Omental fat pad (tissue), 4 donors: Measurements from ENCODE around the gene NSMCE3. TPM values are rescaled to one million over a fixed set of nuclear protein-coding genes. Genes with fewer than 3 reads are reported as not detected.

Experiments used
- ATAC-seq: fragments of 150-250 bp; one replicate; pipeline ENCODE4 v1.9.1; 2016; ENCODE audit warnings: mild to moderate bottlenecking, moderate library complexity; ENCODE audit not compliant: low FRiP score
- DNase-seq: peaks from one replicate; pipeline ENCODE4 v3.0.0-alpha.2; 2019; ENCODE audit warnings: low spot score
- total RNA-seq, 4 donors: library from RNA; depleted of rRNA; stranded (reverse); fragments of >200 nt; gene quantifications; one replicate each; pipeline ENCODE4 v1.1.0, GENCODE V29; 2016
- TF ChIP-seq, protein P1 (sequence below), 3 donors: fragments of 450-650 bp; IDR thresholded peaks; one replicate each; pipeline ENCODE4 v1.5.1; 2016 to 2017; ENCODE audit warnings: antibody characterized with exemption in 3 of 3, mild to moderate bottlenecking in 3 of 3, moderate library complexity in 2 of 3

Gene NSMCE3
- total RNA-seq, 4 donors from 2014 or later = 5.5 to 7.3 (median 7.0) TPM

DNA sequence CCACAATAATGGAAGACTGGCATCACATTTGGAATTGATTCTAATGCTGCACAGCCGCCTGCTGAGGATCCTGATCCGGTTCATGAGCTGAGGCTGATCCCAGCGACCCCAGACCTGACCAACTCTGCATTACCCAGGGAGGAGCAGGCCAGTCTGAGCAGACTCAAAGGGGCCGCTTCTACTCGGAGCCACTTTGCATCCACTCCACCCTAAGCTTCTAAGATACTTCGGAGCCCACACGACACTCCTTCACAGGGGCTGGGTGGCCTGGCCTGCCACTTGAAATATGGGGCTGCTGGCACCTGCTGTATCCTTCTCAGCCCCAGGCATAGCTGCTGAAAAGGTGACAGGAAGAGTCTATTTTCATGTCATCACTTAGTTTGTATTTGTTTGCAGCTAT, 33.2 kb upstream of the NSMCE3 start:
- DNase-seq (no peak), ATAC-seq (no peak)
- TF ChIP-seq, protein P1, sequence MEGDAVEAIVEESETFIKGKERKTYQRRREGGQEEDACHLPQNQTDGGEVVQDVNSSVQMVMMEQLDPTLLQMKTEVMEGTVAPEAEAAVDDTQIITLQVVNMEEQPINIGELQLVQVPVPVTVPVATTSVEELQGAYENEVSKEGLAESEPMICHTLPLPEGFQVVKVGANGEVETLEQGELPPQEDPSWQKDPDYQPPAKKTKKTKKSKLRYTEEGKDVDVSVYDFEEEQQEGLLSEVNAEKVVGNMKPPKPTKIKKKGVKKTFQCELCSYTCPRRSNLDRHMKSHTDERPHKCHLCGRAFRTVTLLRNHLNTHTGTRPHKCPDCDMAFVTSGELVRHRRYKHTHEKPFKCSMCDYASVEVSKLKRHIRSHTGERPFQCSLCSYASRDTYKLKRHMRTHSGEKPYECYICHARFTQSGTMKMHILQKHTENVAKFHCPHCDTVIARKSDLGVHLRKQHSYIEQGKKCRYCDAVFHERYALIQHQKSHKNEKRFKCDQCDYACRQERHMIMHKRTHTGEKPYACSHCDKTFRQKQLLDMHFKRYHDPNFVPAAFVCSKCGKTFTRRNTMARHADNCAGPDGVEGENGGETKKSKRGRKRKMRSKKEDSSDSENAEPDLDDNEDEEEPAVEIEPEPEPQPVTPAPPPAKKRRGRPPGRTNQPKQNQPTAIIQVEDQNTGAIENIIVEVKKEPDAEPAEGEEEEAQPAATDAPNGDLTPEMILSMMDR (IDR thresholded peaks at IDR 0.05) = no peak

- TF ChIP-seq, protein P1 (IDR thresholded peaks at IDR 0.05) = no peak
- ATAC-seq = no peak
- no peak for DNase-seq
These were observed 30.2 kb upstream of the NSMCE3 start for GRCh38 chr15:29299784-29300183.

- DNase-seq (no peak), ATAC-seq (no peak)
- TF ChIP-seq, protein P1 (IDR thresholded peaks at IDR 0.05) = no peak
These were observed 29.7 kb upstream of the NSMCE3 start for GRCh38 chr15:29299331-29299730.

DNA sequence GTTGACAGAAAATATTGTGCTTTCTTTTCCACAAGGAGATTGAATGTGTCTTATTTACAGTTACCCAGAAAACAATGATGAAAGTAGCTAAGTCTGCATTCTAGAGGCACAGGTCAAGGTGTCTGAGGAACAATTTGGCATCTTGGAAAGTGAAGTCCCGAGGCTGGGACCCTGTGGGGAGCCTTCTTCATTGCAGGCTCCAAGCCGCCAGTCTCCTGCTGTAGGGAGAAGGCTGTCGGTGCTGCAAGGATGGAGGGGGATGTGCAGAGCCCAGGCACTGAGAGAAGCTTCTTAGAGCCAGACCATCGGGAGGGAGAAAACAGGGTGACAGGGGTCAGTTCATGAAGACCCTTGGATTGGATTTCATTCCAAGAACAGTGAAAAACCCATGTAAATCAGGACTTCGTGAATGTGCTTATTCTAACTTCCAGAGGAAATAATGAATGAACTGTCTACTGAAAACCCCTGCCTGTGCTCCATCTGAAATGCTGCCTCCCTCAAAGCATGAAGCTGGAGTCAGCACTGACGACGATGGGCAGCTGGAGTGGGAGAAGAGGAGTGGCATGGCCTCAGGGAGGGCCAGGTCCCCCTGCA, 25.2 kb upstream of the NSMCE3 start:
- ATAC-seq (no peak), DNase-seq (no peak)
- TF ChIP-seq, protein P1 (IDR thresholded peaks at IDR 0.05) = no peak

DNA sequence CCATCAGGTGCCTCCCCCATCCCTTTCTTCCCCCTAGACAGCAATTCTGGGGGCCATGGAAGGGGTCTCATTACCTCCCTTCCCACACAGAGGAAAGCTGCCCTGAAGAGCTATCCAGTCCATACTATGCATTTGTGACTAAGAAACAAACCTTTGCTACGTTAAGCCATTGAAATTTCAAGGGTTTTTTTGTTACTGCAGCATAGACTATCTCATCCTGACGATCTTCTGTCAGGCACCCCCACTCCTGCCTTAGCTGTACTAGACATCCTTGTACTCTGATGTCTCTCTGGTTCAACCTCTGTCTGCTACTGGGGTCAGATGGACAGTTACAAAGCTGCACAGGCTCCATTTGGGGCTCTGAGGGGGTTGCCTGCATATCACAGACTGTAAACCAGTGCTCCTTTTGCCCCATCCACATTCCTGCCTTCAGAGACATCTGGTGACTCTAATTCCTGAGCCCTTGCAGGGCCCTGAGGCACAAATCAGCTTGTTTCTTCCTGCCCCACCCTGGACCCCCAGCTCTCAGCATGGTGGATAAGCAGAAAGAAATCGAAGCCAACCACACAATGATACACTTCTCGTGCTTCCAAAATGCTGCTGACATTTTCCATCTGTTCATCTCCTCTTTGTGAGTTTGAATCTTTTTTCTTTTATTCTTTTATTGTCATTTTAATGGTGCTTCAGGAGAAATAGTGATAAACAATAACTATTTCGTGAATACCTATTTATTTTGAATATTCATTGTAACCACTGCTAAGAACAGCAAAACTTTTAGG, 21.6 kb upstream of the NSMCE3 start:
- TF ChIP-seq, protein P1 (IDR thresholded peaks at IDR 0.05) = no peak
- ATAC-seq = no peak
- no peak for DNase-seq

DNA sequence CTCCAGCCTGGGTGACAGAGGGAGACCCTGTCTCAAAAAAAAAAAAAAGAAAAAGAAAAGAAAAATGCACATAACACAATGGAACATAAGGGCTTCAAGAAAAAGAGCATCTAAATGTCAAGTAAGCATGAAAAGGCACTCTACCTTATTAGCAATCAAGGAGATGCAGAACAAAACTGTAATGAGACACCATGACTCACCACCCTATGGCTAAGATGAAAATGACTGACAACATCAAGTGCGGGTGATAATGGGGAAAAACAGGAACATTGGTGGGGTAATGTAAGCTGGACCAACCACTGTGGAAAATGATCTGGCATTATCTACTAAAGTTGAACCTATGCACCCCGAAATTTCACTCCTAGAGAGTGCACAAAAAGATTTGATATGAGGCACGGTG, 19.6 kb upstream of the NSMCE3 start:
- TF ChIP-seq, protein P1 (IDR thresholded peaks at IDR 0.05) = no peak
- ATAC-seq (no peak), DNase-seq (no peak)

- ATAC-seq = no peak
- TF ChIP-seq, protein P1 (IDR thresholded peaks at IDR 0.05) = no peak
- DNase-seq = no peak
These were observed 15.8 kb upstream of the NSMCE3 start for GRCh38 chr15:29285386-29285785.
